K562 (cell line): ENCODE measurements around the gene GNRHR. TPM values are rescaled to one million over a fixed set of nuclear protein-coding genes. Genes with fewer than 3 reads are reported as not detected.

Source experiments
- ATF7 ChIP-seq: fragments of 450-650 bp; IDR thresholded peaks from 2 replicates; pipeline ENCODE4 v1.7.1; 2014; ENCODE audit warnings: mild to moderate bottlenecking, moderate library complexity
- BRF1 ChIP-seq: IDR thresholded peaks from 3 replicates; pipeline ENCODE4 v1.6.1; 2011; ENCODE audit warnings: borderline replicate concordance, mild to moderate bottlenecking; ENCODE audit not compliant: insufficient read length; ENCODE audit errors: extremely low read depth
- CEBPB ChIP-seq: fragments of 450-650 bp; IDR thresholded peaks from 2 replicates; pipeline ENCODE4 v1.6.1; 2016; ENCODE audit warnings: missing genetic modification characterization, missing compliant biosample characterization
- EP300 ChIP-seq: IDR thresholded peaks from 2 replicates; pipeline ENCODE4 v1.6.1; 2012; ENCODE audit warnings: low read length, improper control_type of control experiment
- EZH2 ChIP-seq: IDR thresholded peaks from 2 replicates; pipeline ENCODE4 v1.6.1; 2012; ENCODE audit warnings: low read depth, mild to moderate bottlenecking, inconsistent platforms, low read length, borderline replicate concordance
- FOXK1 ChIP-seq: sonication (generic); formaldehyde crosslinking; IDR thresholded peaks from 2 replicates; pipeline ENCODE4 v1.8.0; 2022; ENCODE audit warnings: missing genetic modification reagents, mild to moderate bottlenecking, borderline replicate concordance
- HMG20A ChIP-seq: fragments of 450-650 bp; formaldehyde crosslinking; conservative IDR thresholded peaks from 2 replicates; pipeline ENCODE4 v1.4.0; 2020; ENCODE audit warnings: mild to moderate bottlenecking, mixed read lengths
- ILF3 ChIP-seq: fragments of 450-650 bp; IDR thresholded peaks from 2 replicates; pipeline ENCODE4 v1.6.1; 2018; ENCODE audit warnings: antibody characterized with exemption, mild to moderate bottlenecking, moderate library complexity, borderline replicate concordance
- NFIX ChIP-seq: fragments of 250-450 bp; sonication (Bioruptor Pico); IDR thresholded peaks from 2 replicates; pipeline ENCODE4 v1.4.0; 2020; ENCODE audit warnings: low read depth, mild to moderate bottlenecking, moderate library complexity
- PHTF2 ChIP-seq: fragments of 250-450 bp; sonication (Bioruptor Pico); IDR thresholded peaks from 2 replicates; pipeline ENCODE4 v1.5.0; 2021; ENCODE audit warnings: mild to moderate bottlenecking
- PTBP1 ChIP-seq: fragments of 200-400 bp; formaldehyde crosslinking; IDR thresholded peaks from 2 replicates; pipeline ENCODE4 v1.6.1; 2017; ENCODE audit warnings: low read depth, low read length
- SIN3B ChIP-seq: fragments of 450-650 bp; IDR thresholded peaks from 2 replicates; pipeline ENCODE4 v1.6.1; 2017; ENCODE audit warnings: low read depth, mild to moderate bottlenecking, moderate library complexity
- SRSF1 ChIP-seq: fragments of 200-400 bp; formaldehyde crosslinking; IDR thresholded peaks from 2 replicates; pipeline ENCODE4 v1.6.1; 2017; ENCODE audit warnings: mild to moderate bottlenecking, low read depth, low read length, moderate library complexity
- ZZZ3 ChIP-seq: fragments of 450-650 bp; IDR thresholded peaks from 2 replicates; pipeline ENCODE4 v1.6.1; 2016; ENCODE audit warnings: antibody characterized with exemption, mild to moderate bottlenecking, moderate library complexity
- polyA plus RNA-seq, 8 experiments: library from polyadenylated mRNA; depleted of rRNA in 4 of 8; stranded (reverse) in 5 of 8; unstranded in 3 of 8; fragments of >200 nt; fragmentation: Nextera tagmentation in 2 of 8; fragmentation: Illumina TruSeq in 1 of 8; extraction: Ambion mirVana in 2 of 8; extraction: Trizol in 1 of 8; gene quantifications; 2 replicates each; pipeline versions ENCODE4 v1.2.1 to v1.2.3, GENCODE V29; 2011 to 2014; ENCODE audit warnings: inconsistent platforms in 1 of 8, missing spikeins in 1 of 8
- total RNA-seq, 7 experiments: library from RNA; depleted of rRNA in 6 of 7; stranded (reverse); fragments of >200 nt in 6 of 7; fragmentation: Illumina TruSeq in 2 of 7; extraction: Trizol in 2 of 7; gene quantifications; 2 replicates each; pipeline versions ENCODE4 v1.2.1 to v1.2.3, GENCODE V29; 2011 to 2021; ENCODE audit warnings: low replicate concordance in 1 of 7
- TF ChIP-seq, protein P1 (sequence below): fragments of 250-450 bp; sonication (Bioruptor Pico); IDR thresholded peaks from 2 replicates; pipeline ENCODE4 v1.8.0; 2021; ENCODE audit warnings: mild to moderate bottlenecking, moderate library complexity
- TF ChIP-seq, protein P2 (sequence below): fragments of 450-650 bp; IDR thresholded peaks from 2 replicates; pipeline ENCODE4 v1.6.1; 2017; ENCODE audit warnings: antibody characterized with exemption
- TF ChIP-seq, protein P3 (sequence below): fragments of 450-650 bp; formaldehyde crosslinking; IDR thresholded peaks from 2 replicates; pipeline ENCODE4 v1.4.0; 2022; ENCODE audit warnings: mild to moderate bottlenecking, moderate library complexity
- TF ChIP-seq, protein P4 (sequence below): fragments of 450-650 bp; IDR thresholded peaks from 2 replicates; pipeline ENCODE4 v1.6.1; 2016; ENCODE audit warnings: low read depth, mild to moderate bottlenecking, moderate library complexity
- TF ChIP-seq, protein P5 (sequence below): sonication (generic); formaldehyde crosslinking; IDR thresholded peaks from 2 replicates; pipeline ENCODE4 v1.8.1; 2023; ENCODE audit warnings: missing genetic modification reagents, mild to moderate bottlenecking, borderline replicate concordance

GNRHR gene
- total and polyA plus RNA-seq, 9 of the 15 experiments (the other 6 are each of a cell fraction or from before 2014, with no cell fraction given) = 0.06 to 0.13 TPM; not detected in 7

DNA sequence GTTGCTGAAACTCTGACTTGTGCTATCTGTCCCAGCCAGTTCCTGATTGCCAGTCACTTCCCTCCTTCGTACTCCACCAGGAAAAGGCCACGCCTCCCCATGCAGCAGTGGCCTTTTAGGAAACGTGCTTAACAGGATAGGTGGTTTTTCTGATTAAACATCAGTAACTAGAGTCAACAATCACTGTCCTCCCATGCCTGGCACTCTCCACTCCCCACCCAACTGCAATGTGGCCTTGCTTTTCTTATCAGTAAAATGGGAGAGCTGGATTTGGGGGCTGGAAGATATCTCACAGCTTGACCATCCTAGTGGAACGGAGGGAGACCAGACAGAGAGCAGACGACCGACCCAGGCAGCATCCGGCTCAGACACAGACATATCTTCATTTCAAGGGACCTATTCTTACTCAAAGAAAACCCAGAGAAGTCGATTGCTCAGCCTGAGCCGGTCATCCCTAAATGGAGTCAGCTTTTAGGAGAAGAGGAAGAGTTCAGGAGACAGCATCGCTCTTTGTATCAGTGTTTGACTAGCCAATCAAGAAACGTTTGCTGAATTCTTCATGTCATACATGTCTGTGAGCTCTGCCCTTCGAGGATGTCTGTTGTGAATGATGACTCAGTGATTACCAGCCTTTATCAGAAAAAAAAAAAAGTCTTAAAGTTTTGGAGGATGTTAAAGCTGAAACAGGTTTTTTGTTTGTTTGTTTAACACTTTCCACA is 40.5 kb downstream of the GNRHR start (continued):
- TF ChIP-seq, protein P1, sequence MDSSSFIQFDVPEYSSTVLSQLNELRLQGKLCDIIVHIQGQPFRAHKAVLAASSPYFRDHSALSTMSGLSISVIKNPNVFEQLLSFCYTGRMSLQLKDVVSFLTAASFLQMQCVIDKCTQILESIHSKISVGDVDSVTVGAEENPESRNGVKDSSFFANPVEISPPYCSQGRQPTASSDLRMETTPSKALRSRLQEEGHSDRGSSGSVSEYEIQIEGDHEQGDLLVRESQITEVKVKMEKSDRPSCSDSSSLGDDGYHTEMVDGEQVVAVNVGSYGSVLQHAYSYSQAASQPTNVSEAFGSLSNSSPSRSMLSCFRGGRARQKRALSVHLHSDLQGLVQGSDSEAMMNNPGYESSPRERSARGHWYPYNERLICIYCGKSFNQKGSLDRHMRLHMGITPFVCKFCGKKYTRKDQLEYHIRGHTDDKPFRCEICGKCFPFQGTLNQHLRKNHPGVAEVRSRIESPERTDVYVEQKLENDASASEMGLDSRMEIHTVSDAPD = no peak
- TF ChIP-seq, protein P2, sequence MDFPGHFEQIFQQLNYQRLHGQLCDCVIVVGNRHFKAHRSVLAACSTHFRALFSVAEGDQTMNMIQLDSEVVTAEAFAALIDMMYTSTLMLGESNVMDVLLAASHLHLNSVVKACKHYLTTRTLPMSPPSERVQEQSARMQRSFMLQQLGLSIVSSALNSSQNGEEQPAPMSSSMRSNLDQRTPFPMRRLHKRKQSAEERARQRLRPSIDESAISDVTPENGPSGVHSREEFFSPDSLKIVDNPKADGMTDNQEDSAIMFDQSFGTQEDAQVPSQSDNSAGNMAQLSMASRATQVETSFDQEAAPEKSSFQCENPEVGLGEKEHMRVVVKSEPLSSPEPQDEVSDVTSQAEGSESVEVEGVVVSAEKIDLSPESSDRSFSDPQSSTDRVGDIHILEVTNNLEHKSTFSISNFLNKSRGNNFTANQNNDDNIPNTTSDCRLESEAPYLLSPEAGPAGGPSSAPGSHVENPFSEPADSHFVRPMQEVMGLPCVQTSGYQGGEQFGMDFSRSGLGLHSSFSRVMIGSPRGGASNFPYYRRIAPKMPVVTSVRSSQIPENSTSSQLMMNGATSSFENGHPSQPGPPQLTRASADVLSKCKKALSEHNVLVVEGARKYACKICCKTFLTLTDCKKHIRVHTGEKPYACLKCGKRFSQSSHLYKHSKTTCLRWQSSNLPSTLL = no peak
- no peak for TF ChIP-seq FOXK1 (CRISPR knock-in tag)
- no peak; the same call in 1 of the 2 replicates for TF ChIP-seq EP300
- TF ChIP-seq SIN3B = no peak
- TF ChIP-seq, protein P3, sequence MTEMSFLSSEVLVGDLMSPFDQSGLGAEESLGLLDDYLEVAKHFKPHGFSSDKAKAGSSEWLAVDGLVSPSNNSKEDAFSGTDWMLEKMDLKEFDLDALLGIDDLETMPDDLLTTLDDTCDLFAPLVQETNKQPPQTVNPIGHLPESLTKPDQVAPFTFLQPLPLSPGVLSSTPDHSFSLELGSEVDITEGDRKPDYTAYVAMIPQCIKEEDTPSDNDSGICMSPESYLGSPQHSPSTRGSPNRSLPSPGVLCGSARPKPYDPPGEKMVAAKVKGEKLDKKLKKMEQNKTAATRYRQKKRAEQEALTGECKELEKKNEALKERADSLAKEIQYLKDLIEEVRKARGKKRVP = no peak
- TF ChIP-seq, protein P4, sequence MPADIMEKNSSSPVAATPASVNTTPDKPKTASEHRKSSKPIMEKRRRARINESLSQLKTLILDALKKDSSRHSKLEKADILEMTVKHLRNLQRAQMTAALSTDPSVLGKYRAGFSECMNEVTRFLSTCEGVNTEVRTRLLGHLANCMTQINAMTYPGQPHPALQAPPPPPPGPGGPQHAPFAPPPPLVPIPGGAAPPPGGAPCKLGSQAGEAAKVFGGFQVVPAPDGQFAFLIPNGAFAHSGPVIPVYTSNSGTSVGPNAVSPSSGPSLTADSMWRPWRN = no peak
- no peak for TF ChIP-seq NFIX (CRISPR knock-in tag)
- TF ChIP-seq SRSF1 = no peak
- no peak for TF ChIP-seq HMG20A (CRISPR knock-in tag)
- TF ChIP-seq ATF7 = no peak
- TF ChIP-seq BRF1 = no peak
- no peak for TF ChIP-seq PHTF2 (CRISPR knock-in tag)
- TF ChIP-seq EZH2 = no peak
- TF ChIP-seq ZZZ3 = no peak
- TF ChIP-seq PTBP1 = no peak
- no peak for TF ChIP-seq CEBPB (tag)
- TF ChIP-seq, protein P5, sequence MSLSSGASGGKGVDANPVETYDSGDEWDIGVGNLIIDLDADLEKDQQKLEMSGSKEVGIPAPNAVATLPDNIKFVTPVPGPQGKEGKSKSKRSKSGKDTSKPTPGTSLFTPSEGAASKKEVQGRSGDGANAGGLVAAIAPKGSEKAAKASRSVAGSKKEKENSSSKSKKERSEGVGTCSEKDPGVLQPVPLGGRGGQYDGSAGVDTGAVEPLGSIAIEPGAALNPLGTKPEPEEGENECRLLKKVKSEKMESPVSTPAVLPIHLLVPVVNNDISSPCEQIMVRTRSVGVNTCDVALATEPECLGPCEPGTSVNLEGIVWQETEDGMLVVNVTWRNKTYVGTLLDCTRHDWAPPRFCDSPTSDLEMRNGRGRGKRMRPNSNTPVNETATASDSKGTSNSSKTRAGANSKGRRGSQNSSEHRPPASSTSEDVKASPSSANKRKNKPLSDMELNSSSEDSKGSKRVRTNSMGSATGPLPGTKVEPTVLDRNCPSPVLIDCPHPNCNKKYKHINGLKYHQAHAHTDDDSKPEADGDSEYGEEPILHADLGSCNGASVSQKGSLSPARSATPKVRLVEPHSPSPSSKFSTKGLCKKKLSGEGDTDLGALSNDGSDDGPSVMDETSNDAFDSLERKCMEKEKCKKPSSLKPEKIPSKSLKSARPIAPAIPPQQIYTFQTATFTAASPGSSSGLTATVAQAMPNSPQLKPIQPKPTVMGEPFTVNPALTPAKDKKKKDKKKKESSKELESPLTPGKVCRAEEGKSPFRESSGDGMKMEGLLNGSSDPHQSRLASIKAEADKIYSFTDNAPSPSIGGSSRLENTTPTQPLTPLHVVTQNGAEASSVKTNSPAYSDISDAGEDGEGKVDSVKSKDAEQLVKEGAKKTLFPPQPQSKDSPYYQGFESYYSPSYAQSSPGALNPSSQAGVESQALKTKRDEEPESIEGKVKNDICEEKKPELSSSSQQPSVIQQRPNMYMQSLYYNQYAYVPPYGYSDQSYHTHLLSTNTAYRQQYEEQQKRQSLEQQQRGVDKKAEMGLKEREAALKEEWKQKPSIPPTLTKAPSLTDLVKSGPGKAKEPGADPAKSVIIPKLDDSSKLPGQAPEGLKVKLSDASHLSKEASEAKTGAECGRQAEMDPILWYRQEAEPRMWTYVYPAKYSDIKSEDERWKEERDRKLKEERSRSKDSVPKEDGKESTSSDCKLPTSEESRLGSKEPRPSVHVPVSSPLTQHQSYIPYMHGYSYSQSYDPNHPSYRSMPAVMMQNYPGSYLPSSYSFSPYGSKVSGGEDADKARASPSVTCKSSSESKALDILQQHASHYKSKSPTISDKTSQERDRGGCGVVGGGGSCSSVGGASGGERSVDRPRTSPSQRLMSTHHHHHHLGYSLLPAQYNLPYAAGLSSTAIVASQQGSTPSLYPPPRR (CRISPR knock-in tag) = no peak
- no peak for TF ChIP-seq ILF3
